Bronchial epithelial cell (primary cell): ENCODE measurements around the gene NACA2. TPM values are rescaled to one million over a fixed set of nuclear protein-coding genes. Genes with fewer than 3 reads are reported as not detected.

Experiments used
- DNase-seq: peaks from one replicate; pipeline ENCODE4 v3.0.0-alpha.2; 2010; ENCODE audit warnings: low read depth
- FAIRE-seq: peaks from 2 replicates; lab custom pipeline; 2011; peaks lifted over from hg19 to GRCh38; lab: Jason Lieb, UNC
- H3K27me3 ChIP-seq: 2 replicates; pipeline ENCODE4 v1.5.1; 2011; ENCODE audit warnings: low read length; ENCODE audit not compliant: control insufficient read depth, insufficient read depth
- H3K36me3 ChIP-seq: 2 replicates; pipeline ENCODE4 v1.5.1; 2011; ENCODE audit warnings: low read length; ENCODE audit not compliant: control insufficient read depth, insufficient read depth
- H3K4me3 ChIP-seq: 2 replicates; pipeline ENCODE4 v1.5.1; 2011; ENCODE audit warnings: mild to moderate bottlenecking, low read depth, low read length, control low read depth
- CTCF ChIP-seq: IDR thresholded peaks from 2 replicates; pipeline ENCODE4 v1.5.1; 2011; ENCODE audit warnings: mild to moderate bottlenecking, moderate library complexity, low read length, control low read depth, inconsistent platforms; ENCODE audit not compliant: insufficient read depth, severe bottlenecking
- total RNA-seq: library from RNA; depleted of rRNA; stranded (reverse); fragments of >200 nt; gene quantifications from 2 replicates; pipeline ENCODE4 v1.2.1, GENCODE V29; 2014

Gene NACA2
- total RNA-seq, 1 donor from 2014 or later: not detected

GRCh38 chr17:61617330-61617729, 26.3 kb upstream of the NACA2 start:
- no peak for DNase-seq
- no peak for FAIRE-seq
- TF ChIP-seq CTCF: no peak
- no peaks in the 10 kb centered on the region for H3K27me3 ChIP-seq
- no peaks in the 10 kb centered on the region for H3K36me3 ChIP-seq
- no peak overlapping the region for H3K4me3 ChIP-seq

GRCh38 chr17:61616783-61617182, 25.8 kb upstream of the NACA2 start:
- TF ChIP-seq CTCF: no peak
- DNase-seq (no peak), FAIRE-seq (no peak)
- Histone ChIP-seq H3K4me3 (no peak overlapping the region), H3K36me3 (no peaks in the 10 kb centered on the region), H3K27me3 (no peaks in the 10 kb centered on the region)

- no peak for DNase-seq
- Histone ChIP-seq H3K36me3 (no peaks in the 10 kb centered on the region), H3K27me3 (no peaks in the 10 kb centered on the region), H3K4me3 (no peak overlapping the region)
- TF ChIP-seq CTCF: no peak
- no peak for FAIRE-seq
Measured at GRCh38 chr17:61614219-61614618, 23.2 kb upstream of the NACA2 start.

- H3K27me3 ChIP-seq: no peaks in the 10 kb centered on the region
- H3K36me3 ChIP-seq: no peaks in the 10 kb centered on the region
- no peak for DNase-seq
- FAIRE-seq: no peak
- TF ChIP-seq CTCF: no peak
- no peak overlapping the region for H3K4me3 ChIP-seq
Measured at GRCh38 chr17:61611323-61611722, 20.3 kb upstream of the NACA2 start.

GRCh38 chr17:61605692-61606091, 14.7 kb upstream of the NACA2 start:
- no peaks in the 10 kb centered on the region for H3K36me3 ChIP-seq
- DNase-seq (no peak), FAIRE-seq (no peak)
- H3K27me3 ChIP-seq: no peaks in the 10 kb centered on the region
- no peak overlapping the region for H3K4me3 ChIP-seq
- no peak for TF ChIP-seq CTCF

GRCh38 chr17:61601297-61601696, 10.3 kb upstream of the NACA2 start:
- FAIRE-seq: no peak
- TF ChIP-seq CTCF: no peak

More at GRCh38 chr17:61601297-61601696, 10.3 kb upstream of the NACA2 start:
- DNase-seq: no peak
- H3K4me3 ChIP-seq: no peak overlapping the region
- no peaks in the 10 kb centered on the region for H3K36me3 ChIP-seq
- no peaks in the 10 kb centered on the region for H3K27me3 ChIP-seq
